ENCODE data around the gene KRT33A. TPM values are rescaled to one million over a fixed set of nuclear protein-coding genes. Genes with fewer than 3 reads are reported as not detected.
"Not testable (repeated sequence)": the region's sequence is repeated elsewhere in the genome, so short reads cannot be mapped to it uniquely, and the experiment has no call there.

The KRT33A gene
- total RNA-seq: not detected
- not detected for polyA plus RNA-seq
- long read RNA-seq, donor 1: 0 reads
- long read RNA-seq, donor 2: 0 reads
- long read RNA-seq, donor 3: 0 reads
- long read RNA-seq, donor 4: 0 reads

GRCh38 chr17:41350381-41350878, at the start of gene KRT33A:
KRT33A (minus strand) TSS chr17:41350828; CDS start chr17:41350767, 61 bp downstream.
- ATAC-seq; intact Hi-C loops (cut with DNase I): not testable (repeated sequence)
- 91% methylated on average over 16 of the region's 16 CpGs for WGBS

GRCh38 chr17:41396996-41397660, 46.5 kb upstream of the KRT33A start, which contains the start of gene KRT31:
KRT31 (minus strand) TSS chr17:41397608; CDS start chr17:41397539, 69 bp downstream.
- Histone ChIP-seq H3K4me1 (ENCODE audit: control insufficient read depth, insufficient read depth, low read length) (peaks cover 9% of the 10 kb centered on the region), H3K4me3 (ENCODE audit: low read length) (no peak within 1 kb of the TSS)

More at GRCh38 chr17:41350381-41350878, at the start of gene KRT33A:
- H3K4me3 ChIP-seq (ENCODE audit: low read length); H3K4me1 ChIP-seq (ENCODE audit: control insufficient read depth, insufficient read depth, low read length); H3K9me3 ChIP-seq (ENCODE audit: control insufficient read depth, low read length); H3K27me3 ChIP-seq (ENCODE audit: control insufficient read depth, insufficient read depth); DNase-seq; H3K27ac ChIP-seq (ENCODE audit: low read length): not testable (repeated sequence)

GRCh38 chr17:41396340-41396739, 45.7 kb upstream of the KRT33A start:
- Histone ChIP-seq H3K4me3 (ENCODE audit: low read length) (no peak overlapping the region), H3K4me1 (ENCODE audit: control insufficient read depth, insufficient read depth, low read length) (peaks cover 9% of the 10 kb centered on the region), H3K27me3 (ENCODE audit: control insufficient read depth, insufficient read depth) (no peaks in the 10 kb centered on the region), H3K9me3 (ENCODE audit: control insufficient read depth, low read length) (no peaks in the 10 kb centered on the region), H3K27ac (ENCODE audit: low read length) (no peak overlapping the region)
- DNase-seq (no peak), ATAC-seq (no peak)
- intact Hi-C loops (cut with DNase I): no loop called here
- 94% methylated on average over 7 of the region's 7 CpGs for WGBS

More at GRCh38 chr17:41396996-41397660, 46.5 kb upstream of the KRT33A start, which contains the start of gene KRT31:
- 87% methylated on average over 16 of the region's 16 CpGs for WGBS
- no peak for ATAC-seq
- H3K27ac ChIP-seq (ENCODE audit: low read length): no peak within 1 kb of the TSS
- H3K27me3 ChIP-seq (ENCODE audit: control insufficient read depth, insufficient read depth): no peaks in the 10 kb centered on the region
- DNase-seq: no peak
- intact Hi-C loops (cut with DNase I): no loop called here
- no peaks in the 10 kb centered on the region for H3K9me3 ChIP-seq (ENCODE audit: control insufficient read depth, low read length)

GRCh38 chr17:41395611-41396010, 45.0 kb upstream of the KRT33A start:
- 92% methylated on average over 1 of the region's 1 CpG for WGBS
- peaks cover 9% of the 10 kb centered on the region for H3K4me1 ChIP-seq (ENCODE audit: control insufficient read depth, insufficient read depth, low read length)
- intact Hi-C loops (cut with DNase I): no loop called here
- no peak overlapping the region for H3K4me3 ChIP-seq (ENCODE audit: low read length)
- no peaks in the 10 kb centered on the region for H3K27me3 ChIP-seq (ENCODE audit: control insufficient read depth, insufficient read depth)
- ATAC-seq (no peak), DNase-seq (no peak)
- no peak overlapping the region for H3K27ac ChIP-seq (ENCODE audit: low read length)
- H3K9me3 ChIP-seq (ENCODE audit: control insufficient read depth, low read length): no peaks in the 10 kb centered on the region

- 91% methylated on average over 12 of the region's 12 CpGs for WGBS
- ATAC-seq; H3K27ac ChIP-seq (ENCODE audit: low read length); intact Hi-C loops (cut with DNase I); H3K4me1 ChIP-seq (ENCODE audit: control insufficient read depth, insufficient read depth, low read length); H3K9me3 ChIP-seq (ENCODE audit: control insufficient read depth, low read length); DNase-seq; H3K4me3 ChIP-seq (ENCODE audit: low read length); H3K27me3 ChIP-seq (ENCODE audit: control insufficient read depth, insufficient read depth): not testable (repeated sequence)
Observed at GRCh38 chr17:41395044-41395443, 44.4 kb upstream of the KRT33A start.

DNA sequence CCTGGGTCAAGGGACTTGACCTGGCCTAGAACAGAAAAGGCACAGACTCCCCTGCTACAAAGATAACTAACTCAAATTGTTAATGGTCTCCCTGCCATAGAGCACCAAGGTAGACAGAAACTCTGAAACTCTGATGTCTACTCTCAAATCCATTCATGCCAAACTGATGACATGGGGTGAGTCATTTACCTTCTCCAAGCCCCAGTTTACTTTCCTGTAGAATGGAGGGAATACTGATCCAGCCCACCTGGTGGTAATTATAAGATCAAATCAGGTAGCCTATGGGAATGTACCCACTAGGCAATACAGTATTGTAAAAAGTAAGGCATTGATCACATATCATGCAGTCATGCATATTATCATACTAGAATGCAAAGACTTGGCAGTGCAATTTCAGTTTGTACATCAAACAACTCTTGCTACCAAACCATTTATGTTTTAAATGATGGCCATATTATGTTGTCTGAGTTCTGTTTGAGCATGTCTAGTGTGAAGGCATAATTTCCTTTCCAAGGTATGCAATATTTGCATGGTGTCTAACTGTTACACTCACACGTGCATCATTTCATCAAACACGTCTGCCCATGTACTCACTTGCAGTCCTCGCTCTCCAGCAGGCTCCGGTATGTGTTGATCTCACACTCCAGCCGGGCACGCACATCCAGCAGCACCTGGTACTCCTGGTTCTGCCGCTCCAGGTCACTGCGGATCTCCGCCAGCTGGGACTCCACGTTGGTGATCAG, 43.8 kb upstream of the KRT33A start:
- Histone ChIP-seq H3K27me3 (ENCODE audit: control insufficient read depth, insufficient read depth) (no peaks in the 10 kb centered on the region), H3K27ac (ENCODE audit: low read length) (no peak overlapping the region), H3K9me3 (ENCODE audit: control insufficient read depth, low read length) (no peaks in the 10 kb centered on the region), H3K4me3 (ENCODE audit: low read length) (no peak overlapping the region), H3K4me1 (ENCODE audit: control insufficient read depth, insufficient read depth, low read length) (peaks cover 9% of the 10 kb centered on the region)
- 79% methylated on average over 10 of the region's 10 CpGs for WGBS
- ATAC-seq (no peak), DNase-seq (no peak)
- intact Hi-C loops (cut with DNase I): no loop called here

DNA sequence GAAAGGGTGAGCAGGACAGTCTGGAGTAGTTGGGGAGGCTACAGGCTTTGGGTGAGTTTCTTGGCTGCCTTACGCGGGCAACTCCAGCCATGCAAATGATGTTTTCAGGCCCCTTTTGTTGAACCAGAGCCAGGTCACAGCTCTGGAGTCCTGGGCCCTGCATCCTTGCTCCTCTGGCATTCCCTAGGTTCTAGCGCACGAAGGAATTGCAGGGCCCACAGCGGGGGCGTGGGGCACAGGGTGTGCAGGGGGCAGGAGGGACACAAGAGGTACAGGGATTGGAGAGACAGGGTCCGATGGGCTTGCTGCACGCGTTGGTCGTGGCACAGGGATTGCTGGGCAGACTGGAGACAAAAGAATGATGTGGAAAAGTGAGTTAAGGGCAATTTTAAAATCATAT, 43.2 kb upstream of the KRT33A start:
- Histone ChIP-seq H3K27me3 (ENCODE audit: control insufficient read depth, insufficient read depth) (no peaks in the 10 kb centered on the region), H3K4me1 (ENCODE audit: control insufficient read depth, insufficient read depth, low read length) (peaks cover 9% of the 10 kb centered on the region), H3K9me3 (ENCODE audit: control insufficient read depth, low read length) (no peaks in the 10 kb centered on the region), H3K27ac (ENCODE audit: low read length) (no peak overlapping the region), H3K4me3 (ENCODE audit: low read length) (no peak overlapping the region)
- no peak for DNase-seq
- intact Hi-C loops (cut with DNase I): no loop called here
- 81% methylated on average over 10 of the region's 10 CpGs for WGBS
- no peak for ATAC-seq

DNA sequence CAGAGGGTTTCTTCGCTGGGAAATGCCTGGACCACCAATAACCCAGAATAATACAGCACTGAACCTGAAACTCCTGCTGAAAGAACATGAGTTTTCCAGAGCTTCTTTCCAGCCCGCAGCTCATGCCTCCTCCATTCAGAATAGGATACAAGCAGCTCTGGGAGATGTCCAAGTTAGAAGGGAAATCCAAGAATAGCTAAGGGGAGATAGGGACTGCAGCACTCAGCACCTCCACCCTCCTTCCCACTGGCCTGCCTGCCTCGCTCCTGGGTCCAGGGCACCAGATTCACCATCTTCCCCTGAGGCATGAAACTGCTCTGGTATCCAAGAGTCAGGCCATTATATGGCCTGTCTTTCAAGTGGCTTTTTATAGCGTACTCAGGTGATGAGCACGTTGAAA, 42.7 kb upstream of the KRT33A start:
- ATAC-seq: peak; percentile 81 to 91
- peak in 2 of 3 donors; percentile 55 to 65 for DNase-seq
- WGBS: 25% methylated on average over 5 of the region's 5 CpGs
- Histone ChIP-seq H3K27me3 (ENCODE audit: control insufficient read depth, insufficient read depth) (no peaks in the 10 kb centered on the region), H3K9me3 (ENCODE audit: control insufficient read depth, low read length) (no peaks in the 10 kb centered on the region), H3K27ac (ENCODE audit: low read length) (no peak overlapping the region), H3K4me3 (ENCODE audit: low read length) (no peak overlapping the region), H3K4me1 (ENCODE audit: control insufficient read depth, insufficient read depth, low read length) (peaks cover 9% of the 10 kb centered on the region)
- intact Hi-C loops (cut with DNase I): no loop called here

DNA sequence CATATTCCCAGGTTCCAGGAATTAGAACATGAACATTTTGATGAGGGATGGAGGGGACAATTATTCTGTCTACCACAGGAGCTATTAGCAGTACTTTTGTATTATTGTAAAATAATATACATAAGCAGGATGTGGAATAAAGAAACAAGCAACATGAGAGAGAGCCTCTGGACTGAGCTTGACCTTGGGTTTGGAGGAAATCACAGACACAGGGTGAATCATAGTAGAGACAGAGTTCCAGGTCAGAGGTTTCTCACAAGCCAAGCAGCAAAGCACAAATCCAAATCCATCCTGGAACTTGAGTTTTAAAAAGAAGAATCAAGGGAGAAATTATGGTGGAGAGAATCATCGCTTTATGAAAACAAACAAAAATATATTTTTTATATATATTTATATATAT, 41.6 kb upstream of the KRT33A start:
- intact Hi-C loops (cut with DNase I): no loop called here
- H3K27ac ChIP-seq (ENCODE audit: low read length): no peak overlapping the region
- DNase-seq: no peak
- WGBS: 96% methylated on average over 1 of the region's 1 CpG
- H3K4me3 ChIP-seq (ENCODE audit: low read length): no peak overlapping the region
- ATAC-seq: no peak
- H3K9me3 ChIP-seq (ENCODE audit: control insufficient read depth, low read length): peaks cover 3% of the 10 kb centered on the region
- no peaks in the 10 kb centered on the region for H3K27me3 ChIP-seq (ENCODE audit: control insufficient read depth, insufficient read depth)
- peaks cover 9% of the 10 kb centered on the region for H3K4me1 ChIP-seq (ENCODE audit: control insufficient read depth, insufficient read depth, low read length)

- ATAC-seq: no peak
- H3K4me3 ChIP-seq (ENCODE audit: low read length): no peak overlapping the region
- peaks cover 3% of the 10 kb centered on the region for H3K9me3 ChIP-seq (ENCODE audit: control insufficient read depth, low read length)
- intact Hi-C loops (cut with DNase I): no loop called here
- H3K27me3 ChIP-seq (ENCODE audit: control insufficient read depth, insufficient read depth): no peaks in the 10 kb centered on the region
- WGBS: 62% methylated on average over 2 of the region's 2 CpGs
- peaks cover 9% of the 10 kb centered on the region for H3K4me1 ChIP-seq (ENCODE audit: control insufficient read depth, insufficient read depth, low read length)
- H3K27ac ChIP-seq (ENCODE audit: low read length): no peak overlapping the region
- DNase-seq: no peak
Observed at GRCh38 chr17:41391535-41391934, 40.9 kb upstream of the KRT33A start.

DNA sequence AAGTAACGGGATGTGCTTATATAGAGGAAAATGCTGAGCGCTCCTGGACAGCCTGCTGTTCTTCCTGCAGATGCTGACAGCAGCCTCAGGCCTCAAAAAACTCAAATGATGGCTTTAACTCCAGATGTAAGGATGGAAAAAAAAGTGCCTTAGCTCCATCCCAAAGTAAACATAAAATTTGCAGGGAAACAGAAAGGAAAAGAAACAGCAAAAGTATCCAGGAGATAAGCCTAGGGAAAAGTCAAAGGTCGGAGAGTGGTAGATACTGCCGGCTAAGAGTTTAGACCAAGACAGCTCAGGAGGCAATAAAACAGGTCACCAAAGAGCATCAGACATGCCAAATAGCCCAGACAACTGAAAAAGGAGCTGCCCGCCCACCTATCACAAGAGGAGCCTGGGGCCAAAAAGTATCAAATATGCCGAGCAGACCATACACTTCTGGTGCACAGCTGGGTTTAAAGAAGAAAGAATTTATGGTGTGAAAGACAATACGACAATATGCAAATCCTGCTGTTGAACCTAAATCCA, 39.8 kb upstream of the KRT33A start:
- peaks cover 9% of the 10 kb centered on the region for H3K4me1 ChIP-seq (ENCODE audit: control insufficient read depth, insufficient read depth, low read length)
- intact Hi-C loops (cut with DNase I): no loop called here
- no peak for DNase-seq
- no peak overlapping the region for H3K27ac ChIP-seq (ENCODE audit: low read length)
- WGBS: 56% methylated on average over 7 of the region's 7 CpGs
- H3K9me3 ChIP-seq (ENCODE audit: control insufficient read depth, low read length): peaks cover 3% of the 10 kb centered on the region
- H3K27me3 ChIP-seq (ENCODE audit: control insufficient read depth, insufficient read depth): no peaks in the 10 kb centered on the region
- ATAC-seq: no peak
- no peak overlapping the region for H3K4me3 ChIP-seq (ENCODE audit: low read length)
